ENCODE data around the gene STAC. TPM values are rescaled to one million over a fixed set of nuclear protein-coding genes. Genes with fewer than 3 reads are reported as not detected.

STAC gene
- total RNA-seq, 4 donors from 2014 or later, result 3.1 to 7.6 (median 5.5) TPM

- TF ChIP-seq, protein P1, sequence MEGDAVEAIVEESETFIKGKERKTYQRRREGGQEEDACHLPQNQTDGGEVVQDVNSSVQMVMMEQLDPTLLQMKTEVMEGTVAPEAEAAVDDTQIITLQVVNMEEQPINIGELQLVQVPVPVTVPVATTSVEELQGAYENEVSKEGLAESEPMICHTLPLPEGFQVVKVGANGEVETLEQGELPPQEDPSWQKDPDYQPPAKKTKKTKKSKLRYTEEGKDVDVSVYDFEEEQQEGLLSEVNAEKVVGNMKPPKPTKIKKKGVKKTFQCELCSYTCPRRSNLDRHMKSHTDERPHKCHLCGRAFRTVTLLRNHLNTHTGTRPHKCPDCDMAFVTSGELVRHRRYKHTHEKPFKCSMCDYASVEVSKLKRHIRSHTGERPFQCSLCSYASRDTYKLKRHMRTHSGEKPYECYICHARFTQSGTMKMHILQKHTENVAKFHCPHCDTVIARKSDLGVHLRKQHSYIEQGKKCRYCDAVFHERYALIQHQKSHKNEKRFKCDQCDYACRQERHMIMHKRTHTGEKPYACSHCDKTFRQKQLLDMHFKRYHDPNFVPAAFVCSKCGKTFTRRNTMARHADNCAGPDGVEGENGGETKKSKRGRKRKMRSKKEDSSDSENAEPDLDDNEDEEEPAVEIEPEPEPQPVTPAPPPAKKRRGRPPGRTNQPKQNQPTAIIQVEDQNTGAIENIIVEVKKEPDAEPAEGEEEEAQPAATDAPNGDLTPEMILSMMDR (IDR thresholded peaks at IDR 0.05; ENCODE audit: low read depth), result no peak
Measured at GRCh38 chr3:36596419-36596818, 216.1 kb downstream of the STAC start.

GRCh38 chr3:36597422-36597821 lies 217.1 kb downstream of the STAC start:
- TF ChIP-seq, protein P1 (IDR thresholded peaks at IDR 0.05; ENCODE audit: low read depth), result no peak
